K562 (cell line): ENCODE measurements around the gene CFAP73.

Source experiments
- GABPA ChIP-seq: fragments of 200-800 bp; sonication (Bioruptor generic); conservative IDR thresholded peaks from 2 replicates; pipeline ENCODE4 v1.6.1; 2016; ENCODE audit warnings: low read depth, missing genetic modification characterization, missing compliant biosample characterization
- JUN ChIP-seq, 2 experiments: sonication (generic) in 1 of 2; formaldehyde crosslinking in 1 of 2; IDR thresholded peaks; 2 replicates each; pipeline versions ENCODE4 v1.6.1 to v1.8.0; 2012 to 2022; ENCODE audit warnings: borderline replicate concordance in 2 of 2, mild to moderate bottlenecking in 2 of 2, improper control_type of control experiment in 1 of 2, low read depth in 1 of 2, low read length in 1 of 2, missing genetic modification reagents in 1 of 2
- JUND ChIP-seq, 2 experiments: IDR thresholded peaks; 2 replicates in 1 of 2; 3 replicates in 1 of 2; pipeline ENCODE4 v1.6.1; 2011; ENCODE audit warnings: borderline replicate concordance in 2 of 2, low read depth in 2 of 2, low read length in 2 of 2, improper control_type of control experiment in 1 of 2, missing biosample characterization in 1 of 2, missing genetic modification characterization in 1 of 2, missing genetic modification reagents in 1 of 2
- LCOR ChIP-seq: sonication (generic); formaldehyde crosslinking; IDR thresholded peaks from 2 replicates; pipeline ENCODE4 v1.8.0; 2022; ENCODE audit warnings: mild to moderate bottlenecking, missing genetic modification reagents
- POLR2A ChIP-seq: fragments of 450-650 bp; conservative IDR thresholded peaks from 2 replicates; pipeline ENCODE4 v1.6.1; 2016
- POLR2AphosphoS5 ChIP-seq: IDR thresholded peaks from 2 replicates; pipeline ENCODE4 v1.6.1; 2011; ENCODE audit warnings: mild to moderate bottlenecking, low read depth, low read length, moderate library complexity; ENCODE audit not compliant: control insufficient read depth, insufficient read depth
- STAT5B ChIP-seq: fragments of 250-450 bp; sonication (Bioruptor Pico); IDR thresholded peaks from 2 replicates; pipeline ENCODE4 v1.8.0; 2021; ENCODE audit warnings: mild to moderate bottlenecking, inconsistent platforms
- U2AF1 ChIP-seq: fragments of 200-400 bp; formaldehyde crosslinking; optimal IDR thresholded peaks from 2 replicates; pipeline ENCODE3; 2017; ENCODE audit warnings: mild to moderate bottlenecking, low read depth, low read length, moderate library complexity
- TF ChIP-seq, protein P1 (sequence below), 2 experiments: fragments of 450-650 bp; formaldehyde crosslinking in 1 of 2; IDR thresholded peaks; 2 replicates each; pipeline versions ENCODE4 v1.4.0 to v1.6.1; 2014 to 2020; ENCODE audit warnings: mild to moderate bottlenecking in 2 of 2, borderline replicate concordance in 1 of 2, low read depth in 1 of 2
- TF ChIP-seq, protein P2 (sequence below): sonication (generic); formaldehyde crosslinking; IDR thresholded peaks from 2 replicates; pipeline ENCODE4 v1.8.0; 2022; ENCODE audit warnings: mild to moderate bottlenecking, low read depth, missing genetic modification reagents

DNA sequence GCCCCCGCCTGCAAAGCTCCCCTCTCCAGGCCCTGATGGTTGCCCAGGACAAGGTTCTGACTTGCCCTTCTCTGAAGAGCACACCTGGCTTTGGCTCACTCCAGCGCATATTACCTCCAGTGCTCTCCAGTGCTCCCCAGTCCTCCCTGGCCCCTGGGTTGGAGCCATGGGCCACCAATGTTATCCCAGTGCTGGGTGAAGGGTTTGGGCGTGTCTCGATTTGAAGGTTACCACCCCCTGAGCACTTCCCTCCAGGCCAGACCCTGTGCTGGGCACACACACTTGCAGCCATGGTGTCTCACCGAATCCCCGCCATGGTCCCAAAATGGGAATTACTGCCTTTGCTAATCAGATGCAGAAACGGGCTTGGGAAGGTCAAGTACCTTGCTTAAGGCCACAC is 47.1 kb downstream of the CFAP73 start:
- TF ChIP-seq POLR2A (no peak), U2AF1 (no peak), LCOR (CRISPR knock-in tag) (no peak), GABPA (tag) (no peak), STAT5B (no peak), JUND (IDR thresholded peaks at IDR 0.05; ENCODE audit: borderline replicate concordance, low read depth, low read length) (no peak), JUND (tag; IDR thresholded peaks at IDR 0.05; ENCODE audit: borderline replicate concordance, low read depth, low read length) (no peak), JUN (IDR thresholded peaks at IDR 0.05; ENCODE audit: borderline replicate concordance, low read depth, low read length) (no peak), JUN (CRISPR knock-in tag; IDR thresholded peaks at IDR 0.05; ENCODE audit: borderline replicate concordance) (no peak), POLR2AphosphoS5 (no peak)
- TF ChIP-seq, protein P1, sequence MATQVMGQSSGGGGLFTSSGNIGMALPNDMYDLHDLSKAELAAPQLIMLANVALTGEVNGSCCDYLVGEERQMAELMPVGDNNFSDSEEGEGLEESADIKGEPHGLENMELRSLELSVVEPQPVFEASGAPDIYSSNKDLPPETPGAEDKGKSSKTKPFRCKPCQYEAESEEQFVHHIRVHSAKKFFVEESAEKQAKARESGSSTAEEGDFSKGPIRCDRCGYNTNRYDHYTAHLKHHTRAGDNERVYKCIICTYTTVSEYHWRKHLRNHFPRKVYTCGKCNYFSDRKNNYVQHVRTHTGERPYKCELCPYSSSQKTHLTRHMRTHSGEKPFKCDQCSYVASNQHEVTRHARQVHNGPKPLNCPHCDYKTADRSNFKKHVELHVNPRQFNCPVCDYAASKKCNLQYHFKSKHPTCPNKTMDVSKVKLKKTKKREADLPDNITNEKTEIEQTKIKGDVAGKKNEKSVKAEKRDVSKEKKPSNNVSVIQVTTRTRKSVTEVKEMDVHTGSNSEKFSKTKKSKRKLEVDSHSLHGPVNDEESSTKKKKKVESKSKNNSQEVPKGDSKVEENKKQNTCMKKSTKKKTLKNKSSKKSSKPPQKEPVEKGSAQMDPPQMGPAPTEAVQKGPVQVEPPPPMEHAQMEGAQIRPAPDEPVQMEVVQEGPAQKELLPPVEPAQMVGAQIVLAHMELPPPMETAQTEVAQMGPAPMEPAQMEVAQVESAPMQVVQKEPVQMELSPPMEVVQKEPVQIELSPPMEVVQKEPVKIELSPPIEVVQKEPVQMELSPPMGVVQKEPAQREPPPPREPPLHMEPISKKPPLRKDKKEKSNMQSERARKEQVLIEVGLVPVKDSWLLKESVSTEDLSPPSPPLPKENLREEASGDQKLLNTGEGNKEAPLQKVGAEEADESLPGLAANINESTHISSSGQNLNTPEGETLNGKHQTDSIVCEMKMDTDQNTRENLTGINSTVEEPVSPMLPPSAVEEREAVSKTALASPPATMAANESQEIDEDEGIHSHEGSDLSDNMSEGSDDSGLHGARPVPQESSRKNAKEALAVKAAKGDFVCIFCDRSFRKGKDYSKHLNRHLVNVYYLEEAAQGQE (IDR thresholded peaks at IDR 0.05; ENCODE audit: borderline replicate concordance), result no peak
- TF ChIP-seq, protein P1 (CRISPR knock-in tag; IDR thresholded peaks at IDR 0.05; ENCODE audit: low read depth), result no peak
- TF ChIP-seq, protein P2, sequence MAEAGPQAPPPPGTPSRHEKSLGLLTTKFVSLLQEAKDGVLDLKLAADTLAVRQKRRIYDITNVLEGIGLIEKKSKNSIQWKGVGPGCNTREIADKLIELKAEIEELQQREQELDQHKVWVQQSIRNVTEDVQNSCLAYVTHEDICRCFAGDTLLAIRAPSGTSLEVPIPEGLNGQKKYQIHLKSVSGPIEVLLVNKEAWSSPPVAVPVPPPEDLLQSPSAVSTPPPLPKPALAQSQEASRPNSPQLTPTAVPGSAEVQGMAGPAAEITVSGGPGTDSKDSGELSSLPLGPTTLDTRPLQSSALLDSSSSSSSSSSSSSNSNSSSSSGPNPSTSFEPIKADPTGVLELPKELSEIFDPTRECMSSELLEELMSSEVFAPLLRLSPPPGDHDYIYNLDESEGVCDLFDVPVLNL (CRISPR knock-in tag), result no peak
